ENCODE measurements around the gene DENND6B.

DNA sequence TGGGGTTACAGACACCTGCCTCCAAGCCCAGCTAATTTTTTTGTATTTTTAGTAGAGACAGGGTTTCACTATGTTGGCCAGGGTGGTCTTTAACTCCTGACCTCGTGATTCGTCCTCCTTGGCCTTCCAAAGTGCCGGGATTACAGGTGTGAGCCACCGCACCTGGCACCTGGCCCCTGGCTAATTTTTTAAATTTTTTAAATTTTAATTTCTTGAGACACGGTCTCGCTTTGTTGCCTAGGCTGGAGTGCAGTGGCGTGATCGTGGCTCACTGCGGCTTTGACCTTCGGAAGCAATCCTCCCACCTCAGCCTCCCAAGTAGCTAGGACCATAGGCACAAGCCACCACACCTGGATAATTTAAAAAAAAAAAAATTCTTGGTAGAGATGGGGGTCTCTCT is 30.9 kb upstream of the DENND6B start:
- TF ChIP-seq, protein P1, sequence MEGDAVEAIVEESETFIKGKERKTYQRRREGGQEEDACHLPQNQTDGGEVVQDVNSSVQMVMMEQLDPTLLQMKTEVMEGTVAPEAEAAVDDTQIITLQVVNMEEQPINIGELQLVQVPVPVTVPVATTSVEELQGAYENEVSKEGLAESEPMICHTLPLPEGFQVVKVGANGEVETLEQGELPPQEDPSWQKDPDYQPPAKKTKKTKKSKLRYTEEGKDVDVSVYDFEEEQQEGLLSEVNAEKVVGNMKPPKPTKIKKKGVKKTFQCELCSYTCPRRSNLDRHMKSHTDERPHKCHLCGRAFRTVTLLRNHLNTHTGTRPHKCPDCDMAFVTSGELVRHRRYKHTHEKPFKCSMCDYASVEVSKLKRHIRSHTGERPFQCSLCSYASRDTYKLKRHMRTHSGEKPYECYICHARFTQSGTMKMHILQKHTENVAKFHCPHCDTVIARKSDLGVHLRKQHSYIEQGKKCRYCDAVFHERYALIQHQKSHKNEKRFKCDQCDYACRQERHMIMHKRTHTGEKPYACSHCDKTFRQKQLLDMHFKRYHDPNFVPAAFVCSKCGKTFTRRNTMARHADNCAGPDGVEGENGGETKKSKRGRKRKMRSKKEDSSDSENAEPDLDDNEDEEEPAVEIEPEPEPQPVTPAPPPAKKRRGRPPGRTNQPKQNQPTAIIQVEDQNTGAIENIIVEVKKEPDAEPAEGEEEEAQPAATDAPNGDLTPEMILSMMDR (IDR thresholded peaks at IDR 0.05): no peak
- no peak for TF ChIP-seq POLR2A (IDR thresholded peaks at IDR 0.05)
- TF ChIP-seq POLR2AphosphoS5 (IDR thresholded peaks at IDR 0.05): no peak
